ENCODE data around the gene PRLR. TPM values are rescaled to one million over a fixed set of nuclear protein-coding genes. Genes with fewer than 3 reads are reported as not detected.

PRLR gene
- total RNA-seq, 1 donor from 2014 or later = 0.93 TPM

DNA sequence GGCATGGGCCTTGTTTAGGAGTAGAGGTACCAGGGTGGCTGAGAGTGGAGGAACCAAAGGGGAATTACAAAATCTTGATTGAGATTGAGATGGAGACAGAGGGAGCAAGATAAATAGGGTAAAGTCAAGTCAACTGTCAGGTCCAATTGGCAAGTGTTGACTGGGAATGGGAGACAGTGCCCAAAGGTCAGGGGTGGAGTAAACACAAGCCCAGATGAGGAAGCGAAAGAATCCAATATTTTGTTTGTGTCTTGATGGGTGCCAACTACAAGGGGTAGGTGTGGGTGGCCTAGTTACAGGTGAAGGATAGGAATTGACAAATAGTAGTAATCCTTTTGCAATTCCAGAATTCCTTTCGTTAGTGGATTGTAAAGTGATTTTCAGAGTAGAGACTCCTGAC is 107.5 kb downstream of the PRLR start:
- Histone ChIP-seq H2AFZ (ENCODE audit: low read depth, low read length) (no peak overlapping the region), H3K4me3 (ENCODE audit: insufficient read depth, low read depth, low read length) (no peak overlapping the region), H4K20me1 (ENCODE audit: insufficient read depth, low read length) (no peaks in the 10 kb centered on the region), H3K79me2 (ENCODE audit: insufficient read depth, low read length) (no peaks in the 10 kb centered on the region), H3K36me3 (ENCODE audit: insufficient read depth, low read length) (no peaks in the 10 kb centered on the region), H3K27ac (ENCODE audit: low read depth, low read length) (no peak overlapping the region), H3K9ac (ENCODE audit: low read length) (no peak overlapping the region), H3K4me1 (ENCODE audit: insufficient read depth, low read length) (peaks cover 2% of the 10 kb centered on the region), H3K9me3 (ENCODE audit: insufficient read depth, low read depth, low read length) (no peaks in the 10 kb centered on the region), H3K27me3 (ENCODE audit: insufficient read depth, low read length) (no peaks in the 10 kb centered on the region), H3K4me2 (ENCODE audit: low read length) (no peak overlapping the region)
- H3K4me1 Mint-ChIP-seq (ENCODE audit: low read depth, unreplicated experiment) = peaks cover 15% of the 10 kb centered on the region
- no peak overlapping the region for H3K27ac Mint-ChIP-seq (ENCODE audit: unreplicated experiment)
- FAIRE-seq (no peak), DNase-seq (ENCODE audit: low read depth) (no peak)
- no peaks in the 10 kb centered on the region for H3K9me3 Mint-ChIP-seq (ENCODE audit: unreplicated experiment)
- TF ChIP-seq EZH2 (IDR thresholded peaks at IDR 0.05; ENCODE audit: insufficient read depth, low read length) (no peak), CTCF (IDR thresholded peaks at IDR 0.05; ENCODE audit: insufficient read depth, low read depth, low read length) (no peak)
- H3K36me3 Mint-ChIP-seq (ENCODE audit: low read depth, unreplicated experiment) = no peaks in the 10 kb centered on the region
- no peaks in the 10 kb centered on the region for H3K27me3 Mint-ChIP-seq (ENCODE audit: low read depth, unreplicated experiment)
- H3K4me3 Mint-ChIP-seq (ENCODE audit: unreplicated experiment) = no peak overlapping the region

DNA sequence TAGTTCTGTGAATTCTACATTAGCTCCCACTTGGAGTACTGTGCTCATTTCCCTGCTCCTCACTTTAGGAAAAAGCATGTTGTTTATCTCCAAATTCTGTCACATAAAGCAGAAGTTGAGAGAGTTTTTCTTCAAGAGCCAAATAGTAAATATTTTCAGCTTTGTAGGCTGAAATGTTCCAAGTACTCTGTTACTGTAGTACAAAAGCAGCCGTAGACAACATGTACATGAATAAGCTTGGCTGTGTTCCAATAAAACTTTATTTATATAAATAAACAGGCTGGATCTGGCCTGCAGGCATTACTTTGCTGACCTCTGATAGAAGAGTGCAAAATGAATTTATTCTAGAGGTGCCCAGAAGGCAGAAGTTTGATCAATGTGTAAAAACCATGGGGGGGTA is 109.6 kb downstream of the PRLR start:
- H3K4me1 ChIP-seq (ENCODE audit: insufficient read depth, low read length) = peaks cover 5% of the 10 kb centered on the region
- DNase-seq (ENCODE audit: low read depth) = no peak
- no peaks in the 10 kb centered on the region for H4K20me1 ChIP-seq (ENCODE audit: insufficient read depth, low read length)
- no peaks in the 10 kb centered on the region for H3K36me3 ChIP-seq (ENCODE audit: insufficient read depth, low read length)
- FAIRE-seq = no peak
- no peak for TF ChIP-seq EZH2 (IDR thresholded peaks at IDR 0.05; ENCODE audit: insufficient read depth, low read length)
- no peak for TF ChIP-seq CTCF (IDR thresholded peaks at IDR 0.05; ENCODE audit: insufficient read depth, low read depth, low read length)
- H3K9ac ChIP-seq (ENCODE audit: low read length) = no peak overlapping the region
- no peak overlapping the region for H3K4me3 ChIP-seq (ENCODE audit: insufficient read depth, low read depth, low read length)
- H3K9me3 Mint-ChIP-seq (ENCODE audit: unreplicated experiment) = no peaks in the 10 kb centered on the region
- H3K36me3 Mint-ChIP-seq (ENCODE audit: low read depth, unreplicated experiment) = no peaks in the 10 kb centered on the region
- H2AFZ ChIP-seq (ENCODE audit: low read depth, low read length) = no peak overlapping the region
- H3K79me2 ChIP-seq (ENCODE audit: insufficient read depth, low read length) = no peaks in the 10 kb centered on the region
- no peak overlapping the region for H3K27ac ChIP-seq (ENCODE audit: low read depth, low read length)
- H3K4me3 Mint-ChIP-seq (ENCODE audit: unreplicated experiment) = no peak overlapping the region
- no peaks in the 10 kb centered on the region for H3K27me3 Mint-ChIP-seq (ENCODE audit: low read depth, unreplicated experiment)
- H3K4me2 ChIP-seq (ENCODE audit: low read length) = no peak overlapping the region
- no peaks in the 10 kb centered on the region for H3K9me3 ChIP-seq (ENCODE audit: insufficient read depth, low read depth, low read length)
- H3K27ac Mint-ChIP-seq (ENCODE audit: unreplicated experiment) = no peak overlapping the region
- H3K27me3 ChIP-seq (ENCODE audit: insufficient read depth, low read length) = no peaks in the 10 kb centered on the region
- peaks cover 18% of the 10 kb centered on the region for H3K4me1 Mint-ChIP-seq (ENCODE audit: low read depth, unreplicated experiment)

DNA sequence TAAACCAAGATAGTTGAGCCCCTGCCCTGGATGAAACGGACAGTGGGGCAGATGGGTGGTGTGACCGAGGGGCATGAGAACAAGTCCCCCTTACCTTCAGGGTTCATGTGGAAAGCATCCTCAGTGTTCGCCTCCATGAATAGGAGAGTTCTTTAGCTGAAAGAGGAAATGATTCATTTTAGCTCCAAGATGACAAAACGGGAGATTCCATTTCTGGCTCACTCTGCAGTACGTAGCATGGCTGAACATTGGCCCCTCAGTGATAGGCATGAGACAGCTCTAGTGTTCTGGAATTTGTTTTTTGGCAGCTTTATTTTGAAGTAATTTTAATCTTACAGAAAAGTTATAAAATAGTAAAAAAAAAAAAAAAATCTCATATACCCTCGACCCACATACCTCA is 112.3 kb downstream of the PRLR start:
- H3K27ac ChIP-seq (ENCODE audit: low read depth, low read length) = peak overlapping the region; percentile 28
- Mint-ChIP-seq H3K36me3 (ENCODE audit: low read depth, unreplicated experiment) (no peaks in the 10 kb centered on the region), H3K4me3 (ENCODE audit: unreplicated experiment) (no peak overlapping the region), H3K9me3 (ENCODE audit: unreplicated experiment) (no peaks in the 10 kb centered on the region), H3K4me1 (ENCODE audit: low read depth, unreplicated experiment) (peaks cover 18% of the 10 kb centered on the region), H3K27ac (ENCODE audit: unreplicated experiment) (peak overlapping the region; percentile 42), H3K27me3 (ENCODE audit: low read depth, unreplicated experiment) (no peaks in the 10 kb centered on the region)
- DNase-seq (ENCODE audit: low read depth) (peak; percentile 67), FAIRE-seq (no peak)
- H3K9me3 ChIP-seq (ENCODE audit: insufficient read depth, low read depth, low read length) = no peaks in the 10 kb centered on the region
- H3K4me3 ChIP-seq (ENCODE audit: insufficient read depth, low read depth, low read length) = no peak overlapping the region
- TF ChIP-seq CTCF (IDR thresholded peaks at IDR 0.05; ENCODE audit: insufficient read depth, low read depth, low read length) (no peak), EZH2 (IDR thresholded peaks at IDR 0.05; ENCODE audit: insufficient read depth, low read length) (no peak)
- no peaks in the 10 kb centered on the region for H3K79me2 ChIP-seq (ENCODE audit: insufficient read depth, low read length)
- H2AFZ ChIP-seq (ENCODE audit: low read depth, low read length) = peak overlapping the region; percentile 67
- H3K9ac ChIP-seq (ENCODE audit: low read length) = no peak overlapping the region
- H4K20me1 ChIP-seq (ENCODE audit: insufficient read depth, low read length) = no peaks in the 10 kb centered on the region
- no peaks in the 10 kb centered on the region for H3K27me3 ChIP-seq (ENCODE audit: insufficient read depth, low read length)
- no peaks in the 10 kb centered on the region for H3K36me3 ChIP-seq (ENCODE audit: insufficient read depth, low read length)
- peaks cover 5% of the 10 kb centered on the region for H3K4me1 ChIP-seq (ENCODE audit: insufficient read depth, low read length)
- peak overlapping the region; percentile 63 for H3K4me2 ChIP-seq (ENCODE audit: low read length)

Measured in astrocyte (in vitro differentiated cells and primary cell).